Hepatocyte (in vitro differentiated cells): ENCODE results near the gene USP30. TPM values are rescaled to one million over a fixed set of nuclear protein-coding genes. Genes with fewer than 3 reads are reported as not detected.

Source experiments
- DNase-seq: peaks from one replicate; pipeline ENCODE4 v3.0.0-alpha.2; 2016; ENCODE audit warnings: low spot score
- H2AFZ ChIP-seq: fragments of 200-600 bp; sonication (generic); 2 replicates; pipeline ENCODE4 v1.6.0; 2016; ENCODE audit warnings: antibody characterized with exemption, mild to moderate bottlenecking
- H3K27ac ChIP-seq: fragments of 200-600 bp; sonication (generic); 2 replicates; pipeline ENCODE4 v1.5.1; 2016; ENCODE audit warnings: mild to moderate bottlenecking
- H3K27me3 ChIP-seq: fragments of 200-600 bp; sonication (generic); 2 replicates; pipeline ENCODE4 v1.6.1; 2016
- H3K36me3 ChIP-seq: fragments of 200-600 bp; sonication (generic); replicated peaks from 2 replicates; pipeline ENCODE4 v1.5.1; 2016; ENCODE audit warnings: low read depth; ENCODE audit not compliant: insufficient read depth
- H3K4me1 ChIP-seq: fragments of 200-600 bp; sonication (generic); 2 replicates; pipeline ENCODE4 v1.5.1; 2016; ENCODE audit warnings: mild to moderate bottlenecking, moderate library complexity; ENCODE audit not compliant: insufficient read depth
- H3K4me2 ChIP-seq: fragments of 200-600 bp; sonication (generic); 2 replicates; pipeline ENCODE4 v1.6.0; 2016
- H3K4me3 ChIP-seq: fragments of 200-600 bp; sonication (generic); 2 replicates; pipeline ENCODE4 v1.5.1; 2016; ENCODE audit warnings: mild to moderate bottlenecking
- H3K79me2 ChIP-seq: fragments of 200-600 bp; sonication (generic); 2 replicates; pipeline ENCODE4 v1.6.0; 2017; ENCODE audit warnings: mild to moderate bottlenecking
- H3K9me2 ChIP-seq: fragments of 200-600 bp; sonication (generic); replicated peaks from 2 replicates; pipeline ENCODE4 v1.6.0; 2017; ENCODE audit warnings: mild to moderate bottlenecking; ENCODE audit not compliant: insufficient read depth
- H3K9me3 ChIP-seq: fragments of 200-600 bp; sonication (generic); 2 replicates; pipeline ENCODE4 v1.5.1; 2016; ENCODE audit warnings: low read depth, mild to moderate bottlenecking
- H4K20me1 ChIP-seq: fragments of 200-600 bp; sonication (generic); 2 replicates; pipeline ENCODE4 v1.6.0; 2016; ENCODE audit warnings: mild to moderate bottlenecking; ENCODE audit not compliant: insufficient read depth, poor library complexity, severe bottlenecking
- CTCF ChIP-seq: fragments of 200-600 bp; sonication (generic); IDR thresholded peaks from 2 replicates; pipeline ENCODE4 v1.5.1; 2016; ENCODE audit warnings: antibody characterized with exemption, mild to moderate bottlenecking; ENCODE audit not compliant: poor library complexity
- EZH2 ChIP-seq: fragments of 200-600 bp; sonication (generic); IDR thresholded peaks from 2 replicates; pipeline ENCODE4 v1.6.1; 2016; ENCODE audit warnings: antibody characterized with exemption, mild to moderate bottlenecking, borderline replicate concordance
- EZH2phosphoT487 ChIP-seq: fragments of 200-600 bp; sonication (generic); IDR thresholded peaks from one replicate; pipeline ENCODE4 v1.6.1; 2018; ENCODE audit warnings: antibody characterized with exemption, mild to moderate bottlenecking, low read depth, moderate library complexity; ENCODE audit not compliant: unreplicated experiment, severe bottlenecking
- WGBS: methylation state at CpG from one replicate; pipeline ENCODE4 v1.1.6; 2016; ENCODE audit warnings: low lambda C conversion rate; ENCODE audit errors: missing lambda C conversion rate; 5-methylcytosine and 5-hydroxymethylcytosine counted together
- polyA plus RNA-seq: library from polyadenylated mRNA; unstranded; fragments of >200 nt; fragmentation: Nextera tagmentation; extraction: Ambion mirVana; gene quantifications from 2 replicates; pipeline ENCODE4 v1.2.1, GENCODE V29; 2016
- total RNA-seq: library from RNA; depleted of rRNA; stranded (reverse); fragments of >200 nt; gene quantifications from 2 replicates; pipeline ENCODE4 v1.2.3, GENCODE V29; 2014

Gene USP30
- total and polyA plus RNA-seq, 2 experiments from 2014 or later: 12.5 to 13.8 TPM

- Histone ChIP-seq H3K4me3 (no peak overlapping the region), H3K36me3 (no peaks in the 10 kb centered on the region), H2AFZ (no peak overlapping the region), H3K9me2 (no peaks in the 10 kb centered on the region), H3K9me3 (no peaks in the 10 kb centered on the region), H3K4me2 (no peak overlapping the region), H4K20me1 (no peaks in the 10 kb centered on the region), H3K79me2 (no peaks in the 10 kb centered on the region), H3K4me1 (no peaks in the 10 kb centered on the region), H3K27me3 (no peaks in the 10 kb centered on the region), H3K27ac (no peak overlapping the region)
- TF ChIP-seq CTCF (no peak), EZH2 (no peak), EZH2phosphoT487 (no peak)
- WGBS: 96% methylated on average over 14 of the region's 14 CpGs
- DNase-seq: no peak
Observed at GRCh38 chr12:109082751-109083150, 30.4 kb downstream of the USP30 start.

GRCh38 chr12:109084425-109084824, 32.0 kb downstream of the USP30 start:
- Histone ChIP-seq H3K79me2 (no peaks in the 10 kb centered on the region), H3K36me3 (no peaks in the 10 kb centered on the region), H3K9me3 (no peaks in the 10 kb centered on the region), H4K20me1 (no peaks in the 10 kb centered on the region), H3K27ac (no peak overlapping the region), H2AFZ (no peak overlapping the region), H3K4me2 (no peak overlapping the region), H3K27me3 (no peaks in the 10 kb centered on the region), H3K4me1 (no peaks in the 10 kb centered on the region), H3K9me2 (no peaks in the 10 kb centered on the region), H3K4me3 (no peak overlapping the region)
- no peak for TF ChIP-seq CTCF
- no peak for TF ChIP-seq EZH2
- no peak for TF ChIP-seq EZH2phosphoT487
- WGBS: 70% methylated on average over 2 of the region's 2 CpGs
- no peak for DNase-seq

GRCh38 chr12:109085590-109085989, 33.2 kb downstream of the USP30 start:
- H3K36me3 ChIP-seq: no peaks in the 10 kb centered on the region
- no peaks in the 10 kb centered on the region for H3K4me1 ChIP-seq
- H3K27ac ChIP-seq: no peak overlapping the region
- H3K4me3 ChIP-seq: no peak overlapping the region
- no peak for DNase-seq
- no peak overlapping the region for H2AFZ ChIP-seq
- H3K9me3 ChIP-seq: no peaks in the 10 kb centered on the region
- H4K20me1 ChIP-seq: no peaks in the 10 kb centered on the region
- no peaks in the 10 kb centered on the region for H3K27me3 ChIP-seq
- WGBS: 98% methylated on average over 11 of the region's 11 CpGs
- TF ChIP-seq CTCF: no peak
- no peak for TF ChIP-seq EZH2
- TF ChIP-seq EZH2phosphoT487: no peak
- no peaks in the 10 kb centered on the region for H3K9me2 ChIP-seq
- H3K79me2 ChIP-seq: no peaks in the 10 kb centered on the region
- H3K4me2 ChIP-seq: no peak overlapping the region

- Histone ChIP-seq H3K79me2 (peaks cover 13% of the 10 kb centered on the region), H3K4me2 (no peak overlapping the region), H3K4me3 (no peak overlapping the region), H3K9me2 (no peaks in the 10 kb centered on the region), H3K36me3 (no peaks in the 10 kb centered on the region), H3K9me3 (no peaks in the 10 kb centered on the region), H3K27me3 (no peaks in the 10 kb centered on the region), H3K27ac (no peak overlapping the region), H2AFZ (no peak overlapping the region), H3K4me1 (peaks cover 7% of the 10 kb centered on the region), H4K20me1 (no peaks in the 10 kb centered on the region)
- no peak for DNase-seq
- TF ChIP-seq EZH2phosphoT487 (no peak), EZH2 (no peak), CTCF (no peak)
- 93% methylated on average over 5 of the region's 5 CpGs for WGBS
Observed at GRCh38 chr12:109087250-109087649, 34.9 kb downstream of the USP30 start.
